ENCODE measurements around the gene KLHL17.

GRCh38 chr1:991895-992294 lies 31.5 kb downstream of the KLHL17 start:
- TF ChIP-seq EZH2 (IDR thresholded peaks at IDR 0.05; ENCODE audit: insufficient read depth, poor library complexity, severe bottlenecking) (no peak), EZH2phosphoT487 (IDR thresholded peaks at IDR 0.05; ENCODE audit: insufficient read depth, low read depth) (no peak)

All from GM23248 (cell line).